ENCODE data around the gene AKIRIN1. TPM values are rescaled to one million over a fixed set of nuclear protein-coding genes. Genes with fewer than 3 reads are reported as not detected.

AKIRIN1 gene
- total RNA-seq, 1 experiment from 2014 or later = 60.0 TPM

- H3K36me3 ChIP-seq (ENCODE audit: control insufficient read depth in 1 of 2, insufficient read depth in 2 of 2, low read length in 2 of 2) = no peaks in the 10 kb centered on the region
- ATAC-seq (no peak), DNase-seq (ENCODE audit: low read depth, low spot score) (no peak)
- H3K4me3 ChIP-seq (replicated peaks in 1 of 2; ENCODE audit: low read depth in 1 of 2, low read length in 2 of 2) = no peak overlapping the region
- no peaks in the 10 kb centered on the region for H3K9me3 ChIP-seq (ENCODE audit: control insufficient read depth in 1 of 2, insufficient read depth in 1 of 2, low read depth in 1 of 2, low read length in 2 of 2)
- H3K9ac ChIP-seq (ENCODE audit: low read length) = no peak overlapping the region
- no peak overlapping the region for H3K4me2 ChIP-seq (ENCODE audit: low read length)
- intact Hi-C loops (cut with micrococcal nuclease) = no loop called here
- ChIA-PET CTCF (no interaction called here), POLR2A (no interaction called here), RAD21 (ENCODE audit: low non-redundant PET in 1 of 2, low total read pairs in 2 of 2, uncharacterized antibody in 2 of 2, unreplicated experiment in 2 of 2) (no interaction called here)
- no peak for TF ChIP-seq POLR2A (IDR thresholded peaks at IDR 0.05; ENCODE audit: borderline replicate concordance, extremely low read depth, insufficient read depth, insufficient read length)
- TF ChIP-seq, protein P1, sequence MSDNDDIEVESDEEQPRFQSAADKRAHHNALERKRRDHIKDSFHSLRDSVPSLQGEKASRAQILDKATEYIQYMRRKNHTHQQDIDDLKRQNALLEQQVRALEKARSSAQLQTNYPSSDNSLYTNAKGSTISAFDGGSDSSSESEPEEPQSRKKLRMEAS (IDR thresholded peaks at IDR 0.05) = no peak
- TF ChIP-seq CEBPB (IDR thresholded peaks at IDR 0.05; ENCODE audit: low read depth) = no peak
- no peak for TF ChIP-seq ZFX (IDR thresholded peaks at IDR 0.05)
- no peaks in the 10 kb centered on the region for H3K4me1 ChIP-seq (ENCODE audit: control insufficient read depth in 1 of 2, insufficient read depth in 2 of 2, low read length in 2 of 2)
- BruUV-seq (replicated peaks) = no TSS peak
- H3K27me3 ChIP-seq (ENCODE audit: insufficient read depth, low read length) = no peaks in the 10 kb centered on the region
- no peak overlapping the region for H3K27ac ChIP-seq (ENCODE audit: low read depth, low read length)
- H3K79me2 ChIP-seq (ENCODE audit: insufficient read depth, low read length) = no peaks in the 10 kb centered on the region
- no peak overlapping the region for H2AFZ ChIP-seq (ENCODE audit: low read depth, low read length, poor library complexity, severe bottlenecking)
- no peaks in the 10 kb centered on the region for H3K9me2 ChIP-seq (ENCODE audit: insufficient read depth)
- no peaks in the 10 kb centered on the region for H4K20me1 ChIP-seq (ENCODE audit: insufficient read depth)
These were observed 48.2 kb upstream of the AKIRIN1 start for GRCh38 chr1:38942664-38943428.

- Histone ChIP-seq H2AFZ (ENCODE audit: low read depth, low read length, poor library complexity, severe bottlenecking) (no peak overlapping the region), H3K4me3 (replicated peaks in 1 of 2; ENCODE audit: low read depth in 1 of 2, low read length in 2 of 2) (no peak overlapping the region), H3K79me2 (ENCODE audit: insufficient read depth, low read length) (no peaks in the 10 kb centered on the region), H3K4me1 (ENCODE audit: control insufficient read depth in 1 of 2, insufficient read depth in 2 of 2, low read length in 2 of 2) (no peaks in the 10 kb centered on the region), H3K9ac (ENCODE audit: low read length) (no peak overlapping the region), H4K20me1 (ENCODE audit: insufficient read depth) (no peaks in the 10 kb centered on the region), H3K27me3 (ENCODE audit: insufficient read depth, low read length) (no peaks in the 10 kb centered on the region), H3K27ac (ENCODE audit: low read depth, low read length) (no peak overlapping the region), H3K9me3 (ENCODE audit: control insufficient read depth in 1 of 2, insufficient read depth in 1 of 2, low read depth in 1 of 2, low read length in 2 of 2) (no peaks in the 10 kb centered on the region), H3K9me2 (ENCODE audit: insufficient read depth) (no peaks in the 10 kb centered on the region), H3K36me3 (ENCODE audit: control insufficient read depth in 1 of 2, insufficient read depth in 2 of 2, low read length in 2 of 2) (no peaks in the 10 kb centered on the region), H3K4me2 (ENCODE audit: low read length) (no peak overlapping the region)
- BruUV-seq (replicated peaks) = no TSS peak
- ATAC-seq (no peak), DNase-seq (ENCODE audit: low read depth, low spot score) (no peak)
- TF ChIP-seq TCF7L2 (IDR thresholded peaks at IDR 0.05; ENCODE audit: borderline replicate concordance, extremely low read depth, insufficient read depth, insufficient read length) = no peak
- no peak for TF ChIP-seq EZH2phosphoT487 (IDR thresholded peaks at IDR 0.05; ENCODE audit: borderline replicate concordance)
- no peak for TF ChIP-seq ATF3 (IDR thresholded peaks at IDR 0.05)
- no peak for TF ChIP-seq SRF (IDR thresholded peaks at IDR 0.05; ENCODE audit: low read depth)
- TF ChIP-seq CBX3 (IDR thresholded peaks at IDR 0.05; ENCODE audit: low read depth) = no peak
- TF ChIP-seq, protein P1 (IDR thresholded peaks at IDR 0.05) = no peak
- TF ChIP-seq EZH2 (IDR thresholded peaks at IDR 0.05) = no peak
- no peak for TF ChIP-seq JUND (IDR thresholded peaks at IDR 0.05)
- TF ChIP-seq EGR1 (IDR thresholded peaks at IDR 0.05; ENCODE audit: low read depth) = no peak
- TF ChIP-seq ZNF274 (IDR thresholded peaks at IDR 0.05; ENCODE audit: low read depth, low read length) = no peak
- RAD21 ChIA-PET (ENCODE audit: low non-redundant PET in 1 of 2, low total read pairs in 2 of 2, uncharacterized antibody in 2 of 2, unreplicated experiment in 2 of 2) = no interaction called here
- CTCF ChIA-PET = no interaction called here
- intact Hi-C loops (cut with micrococcal nuclease) = no loop called here
- POLR2A ChIA-PET = no interaction called here
These were observed 46.5 kb upstream of the AKIRIN1 start for GRCh38 chr1:38944547-38944946.
